ENCODE results near the gene FCRL6. TPM values are rescaled to one million over a fixed set of nuclear protein-coding genes. Genes with fewer than 3 reads are reported as not detected.

The FCRL6 gene
- total RNA-seq, 2 experiments from 2014 or later, result 6.0 to 7.3 TPM

DNA sequence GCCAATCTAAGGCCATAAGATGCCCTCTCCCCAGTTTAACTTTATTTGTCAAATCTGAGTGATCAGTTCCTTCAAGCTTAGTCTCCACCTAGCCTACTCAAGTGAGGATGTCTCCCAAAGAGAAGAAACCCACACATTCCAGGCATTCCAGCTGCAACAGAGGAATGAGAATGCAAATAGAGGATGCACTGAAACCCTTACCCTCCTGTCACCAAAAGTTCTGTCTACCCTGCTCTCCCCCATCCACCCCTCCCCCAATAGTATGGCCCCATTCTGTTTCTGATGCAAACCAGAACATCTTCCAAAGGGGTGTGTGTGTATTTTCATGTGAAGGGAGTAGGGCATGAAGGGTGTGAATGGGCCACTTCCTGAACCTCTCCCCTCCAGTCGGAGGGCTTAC is 18.4 kb upstream of the FCRL6 start:
- Mint-ChIP-seq H3K4me1 (peaks cover 18% of the 10 kb centered on the region), H3K9me3 (no peaks in the 10 kb centered on the region), H3K27me3 (no peaks in the 10 kb centered on the region), H3K27ac (no peak overlapping the region), H3K36me3 (no peaks in the 10 kb centered on the region), H3K4me3 (no peak overlapping the region)
- ATAC-seq (ENCODE audit: low read depth), result no peak
- POLR2A ChIA-PET, result no interaction called here
- no peak for DNase-seq

DNA sequence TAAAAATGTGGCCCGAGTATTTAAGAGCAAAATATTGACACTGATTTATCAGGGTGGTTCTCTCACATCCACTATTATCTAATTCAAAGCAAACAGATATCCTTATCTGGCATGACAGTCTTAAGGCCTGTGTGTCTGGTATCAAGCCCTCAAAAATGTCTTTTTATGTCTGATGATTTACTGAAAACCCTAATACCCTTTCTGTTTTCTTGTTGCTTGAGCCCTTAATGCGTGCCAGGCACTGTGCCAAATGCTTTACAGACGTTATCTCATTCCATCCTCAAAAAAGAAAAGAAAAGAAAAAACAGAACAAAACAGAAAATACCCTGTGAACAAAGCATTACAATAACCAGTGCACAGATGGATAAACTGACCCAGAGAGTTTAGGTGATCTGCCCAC is 15.7 kb upstream of the FCRL6 start:
- DNase-seq (no peak), ATAC-seq (ENCODE audit: low read depth) (no peak)
- no peaks in the 10 kb centered on the region for H3K36me3 Mint-ChIP-seq
- H3K9me3 Mint-ChIP-seq, result no peaks in the 10 kb centered on the region
- no peak overlapping the region for H3K4me3 Mint-ChIP-seq
- H3K27ac Mint-ChIP-seq, result no peak overlapping the region
- POLR2A ChIA-PET, result no interaction called here
- peaks cover 17% of the 10 kb centered on the region for H3K4me1 Mint-ChIP-seq
- peaks cover 7% of the 10 kb centered on the region for H3K27me3 Mint-ChIP-seq

GRCh38 chr1:159786966-159787365 is 15.2 kb upstream of the FCRL6 start:
- Mint-ChIP-seq H3K4me1 (peaks cover 13% of the 10 kb centered on the region), H3K4me3 (no peak overlapping the region), H3K9me3 (no peaks in the 10 kb centered on the region), H3K27me3 (peaks cover 10% of the 10 kb centered on the region), H3K36me3 (no peaks in the 10 kb centered on the region), H3K27ac (no peak overlapping the region)
- DNase-seq (no peak), ATAC-seq (ENCODE audit: low read depth) (no peak)
- POLR2A ChIA-PET, result no interaction called here

GRCh38 chr1:159790237-159790917 is 11.8 kb upstream of the FCRL6 start:
- Mint-ChIP-seq H3K4me1 (peaks cover 2% of the 10 kb centered on the region), H3K36me3 (no peaks in the 10 kb centered on the region), H3K27ac (no peak overlapping the region), H3K9me3 (no peaks in the 10 kb centered on the region), H3K4me3 (no peak overlapping the region), H3K27me3 (peaks cover 18% of the 10 kb centered on the region)
- ATAC-seq (ENCODE audit: low read depth), result no peak
- POLR2A ChIA-PET, result no interaction called here
- DNase-seq, result no peak

- Mint-ChIP-seq H3K4me3 (no peak overlapping the region), H3K27ac (no peak overlapping the region), H3K9me3 (no peaks in the 10 kb centered on the region), H3K27me3 (peaks cover 18% of the 10 kb centered on the region), H3K4me1 (no peaks in the 10 kb centered on the region), H3K36me3 (no peaks in the 10 kb centered on the region)
- ATAC-seq (ENCODE audit: low read depth), result no peak
- POLR2A ChIA-PET, result no interaction called here
- DNase-seq, result no peak
Measured at GRCh38 chr1:159791031-159791430, 11.1 kb upstream of the FCRL6 start.

DNA sequence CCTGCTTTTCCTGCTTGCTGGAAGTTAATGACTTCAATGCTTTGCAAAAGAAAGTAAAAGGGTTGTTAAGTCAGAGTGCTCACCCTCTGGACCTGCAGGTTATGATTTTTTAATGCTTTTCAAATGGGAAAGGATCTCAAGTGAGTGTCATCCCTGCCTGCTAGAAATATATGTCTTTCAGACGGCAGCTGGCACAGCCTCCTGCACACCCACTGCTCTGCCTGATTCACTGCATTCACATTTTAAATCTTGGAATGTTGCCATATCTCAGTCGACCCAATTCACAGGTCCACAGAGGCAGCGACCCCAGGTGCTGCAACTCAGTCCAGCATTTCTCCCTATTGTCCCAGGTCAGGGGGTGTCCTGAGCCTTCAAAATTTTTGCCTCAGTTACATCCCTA is 10.7 kb upstream of the FCRL6 start:
- ATAC-seq (ENCODE audit: low read depth), result no peak

DNA sequence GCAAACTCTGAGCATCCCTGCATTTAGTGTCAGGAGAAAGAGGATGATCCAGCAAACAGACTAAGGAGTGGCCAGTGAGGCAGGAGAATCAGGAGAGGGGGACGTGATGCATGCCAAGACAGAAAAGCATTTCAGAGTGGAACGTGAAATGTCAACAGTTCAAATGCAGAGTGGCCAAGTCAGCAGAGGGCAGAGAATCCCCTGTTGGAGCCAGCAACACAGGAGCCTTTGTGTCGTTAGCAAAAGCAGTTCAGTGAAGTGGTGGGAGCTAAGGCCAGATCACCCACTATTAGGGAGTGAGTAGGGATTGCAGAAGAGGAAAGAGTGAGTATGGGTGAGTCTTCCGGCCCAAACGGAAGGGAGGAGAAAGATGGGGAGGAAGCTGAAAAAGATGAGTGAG is 6.6 kb upstream of the FCRL6 start:
- no peak for DNase-seq
- Mint-ChIP-seq H3K4me3 (no peak overlapping the region), H3K27me3 (peaks cover 37% of the 10 kb centered on the region), H3K36me3 (no peaks in the 10 kb centered on the region), H3K9me3 (no peaks in the 10 kb centered on the region), H3K4me1 (peaks cover 13% of the 10 kb centered on the region), H3K27ac (no peak overlapping the region)
- POLR2A ChIA-PET, result no interaction called here
- ATAC-seq (ENCODE audit: low read depth), result no peak

More for the DNA sequence above, 10.7 kb upstream of the FCRL6 start:
- H3K36me3 Mint-ChIP-seq, result no peaks in the 10 kb centered on the region
- POLR2A ChIA-PET, result no interaction called here
- no peaks in the 10 kb centered on the region for H3K9me3 Mint-ChIP-seq
- H3K4me1 Mint-ChIP-seq, result no peaks in the 10 kb centered on the region
- H3K27me3 Mint-ChIP-seq, result peaks cover 22% of the 10 kb centered on the region
- no peak for DNase-seq
- no peak overlapping the region for H3K27ac Mint-ChIP-seq
- H3K4me3 Mint-ChIP-seq, result no peak overlapping the region

GRCh38 chr1:159798893-159799292 is 3.3 kb upstream of the FCRL6 start:
- no peak for DNase-seq
- Mint-ChIP-seq H3K36me3 (no peaks in the 10 kb centered on the region), H3K27me3 (peaks cover 40% of the 10 kb centered on the region), H3K4me3 (no peak overlapping the region), H3K9me3 (no peaks in the 10 kb centered on the region), H3K27ac (no peak overlapping the region), H3K4me1 (peaks cover 20% of the 10 kb centered on the region)
- ATAC-seq (ENCODE audit: low read depth), result peak; percentile 46
- POLR2A ChIA-PET, result interaction anchor here (1.1 to 1.8 kb wide), 3 partner anchors 90 to 125 kb away, joined by 3 to 7 read pairs (median 3); no protein-coding TSS in a partner anchor

- Mint-ChIP-seq H3K4me1 (peaks cover 20% of the 10 kb centered on the region), H3K9me3 (no peaks in the 10 kb centered on the region), H3K4me3 (no peak overlapping the region), H3K27me3 (peaks cover 44% of the 10 kb centered on the region), H3K27ac (no peak overlapping the region), H3K36me3 (no peaks in the 10 kb centered on the region)
- no peak for ATAC-seq (ENCODE audit: low read depth)
- POLR2A ChIA-PET, result interaction anchor here (1.0 to 1.8 kb wide), 3 partner anchors 26 to 124 kb away, joined by 3 to 7 read pairs (median 3); no protein-coding TSS in a partner anchor
- DNase-seq, result no peak
Measured at GRCh38 chr1:159799446-159799985, 2.6 kb upstream of the FCRL6 start.

DNA sequence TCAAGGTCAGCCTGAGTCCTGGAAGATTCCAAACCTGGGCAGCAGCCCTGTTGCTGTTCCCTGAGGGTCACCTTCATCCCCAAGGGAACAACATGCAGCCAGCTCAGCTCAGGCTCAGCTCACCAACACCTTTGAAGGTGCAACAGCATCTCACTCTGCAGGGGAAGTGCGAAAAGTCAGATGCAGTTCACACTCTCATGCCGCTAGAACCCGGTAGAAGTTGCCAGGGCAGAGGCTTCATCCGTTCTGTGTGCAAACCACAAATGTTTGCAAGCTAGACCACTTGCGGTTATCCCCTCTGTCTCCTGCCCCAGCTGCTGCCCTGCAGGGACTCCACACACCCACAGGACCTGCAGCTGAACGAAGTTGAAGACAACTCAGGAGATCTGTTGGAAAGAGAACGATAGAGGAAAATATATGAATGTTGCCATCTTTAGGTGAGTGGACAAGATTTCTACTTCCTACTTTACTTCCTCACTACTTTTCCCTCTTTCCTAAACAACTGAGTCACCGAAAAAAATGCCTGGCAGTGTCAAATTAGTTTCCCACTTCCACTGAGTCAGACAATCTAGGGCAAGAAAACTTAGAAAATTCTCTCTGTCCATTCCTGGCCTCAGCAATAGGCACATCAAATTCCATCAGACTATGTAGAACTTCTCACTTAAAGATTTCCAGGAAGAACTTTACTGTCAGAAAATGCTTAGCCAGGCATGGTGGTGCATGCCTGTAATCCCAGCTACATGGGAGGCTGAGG is 1.8 kb upstream of the FCRL6 start:
- POLR2A ChIA-PET, result interaction anchor here (1.0 to 1.8 kb wide), 3 partner anchors 25 to 94 kb away, joined by 3 to 7 read pairs (median 3); no protein-coding TSS in a partner anchor
- peak overlapping the region; percentile 14 for H3K4me3 Mint-ChIP-seq
- peaks cover 52% of the 10 kb centered on the region for H3K27me3 Mint-ChIP-seq
- H3K4me1 Mint-ChIP-seq, result peaks cover 20% of the 10 kb centered on the region
- ATAC-seq (ENCODE audit: low read depth), result peak; percentile 73
- H3K27ac Mint-ChIP-seq, result no peak overlapping the region
- H3K36me3 Mint-ChIP-seq, result no peaks in the 10 kb centered on the region
- H3K9me3 Mint-ChIP-seq, result no peaks in the 10 kb centered on the region
- DNase-seq, result peak; percentile 40

- POLR2A ChIA-PET, result no interaction called here
- H3K27me3 Mint-ChIP-seq, result peaks cover 46% of the 10 kb centered on the region
- peak; percentile 41 for ATAC-seq (ENCODE audit: low read depth)
- H3K4me3 Mint-ChIP-seq, result no peak overlapping the region
- H3K27ac Mint-ChIP-seq, result no peak overlapping the region
- H3K9me3 Mint-ChIP-seq, result no peaks in the 10 kb centered on the region
- DNase-seq, result no peak
- peaks cover 20% of the 10 kb centered on the region for H3K4me1 Mint-ChIP-seq
- H3K36me3 Mint-ChIP-seq, result no peaks in the 10 kb centered on the region
Measured at GRCh38 chr1:159803956-159804689, 2.0 kb downstream of the FCRL6 start.

DNA sequence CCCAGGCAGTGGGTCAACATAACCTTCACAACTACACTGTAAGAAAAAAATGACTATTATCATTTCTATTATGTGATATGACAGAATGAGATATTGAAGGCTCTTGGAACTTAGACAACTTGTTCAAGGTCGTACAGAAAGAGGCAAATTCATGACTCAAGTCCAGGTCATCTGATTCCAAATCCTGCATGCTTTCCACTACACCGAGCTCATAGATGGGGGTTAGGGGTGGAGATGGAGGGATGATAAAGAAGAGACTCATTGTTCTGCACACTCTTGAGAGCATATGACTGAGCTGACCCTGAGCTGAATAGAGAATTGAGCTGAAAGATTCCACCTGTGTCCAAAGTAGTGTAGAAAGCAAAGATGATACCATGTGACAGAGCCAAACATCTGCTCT is 2.8 kb downstream of the FCRL6 start:
- Mint-ChIP-seq H3K4me1 (peaks cover 13% of the 10 kb centered on the region), H3K27me3 (peaks cover 44% of the 10 kb centered on the region), H3K36me3 (no peaks in the 10 kb centered on the region), H3K4me3 (no peak overlapping the region), H3K27ac (no peak overlapping the region), H3K9me3 (no peaks in the 10 kb centered on the region)
- POLR2A ChIA-PET, result no interaction called here
- no peak for ATAC-seq (ENCODE audit: low read depth)
- DNase-seq, result no peak

DNA sequence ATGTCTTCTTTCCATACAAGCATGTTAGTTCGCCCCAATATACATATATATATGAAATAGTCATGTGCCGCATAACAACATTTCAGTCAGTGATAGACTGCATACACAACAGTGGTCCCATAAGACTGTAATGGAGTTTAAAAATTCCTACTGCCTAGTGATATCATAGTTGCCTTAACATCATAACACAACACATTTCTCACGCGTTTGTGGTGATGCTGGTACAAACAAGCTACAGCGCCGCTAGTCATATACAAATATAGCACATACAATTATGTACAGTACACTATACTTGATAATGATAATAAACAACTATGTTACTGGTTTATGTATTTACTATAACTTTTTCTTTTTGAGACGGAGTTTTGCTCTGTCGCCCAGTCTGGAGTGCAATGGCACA is 13.8 kb downstream of the FCRL6 start:
- Mint-ChIP-seq H3K36me3 (no peaks in the 10 kb centered on the region), H3K4me3 (no peak overlapping the region), H3K4me1 (peaks cover 3% of the 10 kb centered on the region), H3K9me3 (no peaks in the 10 kb centered on the region), H3K27ac (no peak overlapping the region), H3K27me3 (peaks cover 28% of the 10 kb centered on the region)
- DNase-seq (no peak), ATAC-seq (ENCODE audit: low read depth) (no peak)
- POLR2A ChIA-PET, result no interaction called here
